Stimulated activated CD4-positive, alpha-beta T cell treated with anti-CD3 and anti-CD28 coated beads, Interleukin-1b, Interleukin-23, amount 100 ng/mL, for 24 hours (primary cell): ENCODE measurements around the gene ACTR6.
"Not testable (repeated sequence)": the region's sequence is repeated elsewhere in the genome, so short reads cannot be mapped to it uniquely, and the experiment has no call there.

ENCODE experiments used
- DNase-seq, 4 experiments: peaks; one replicate each; pipeline ENCODE4 v3.0.0-alpha.2; 2020; ENCODE audit warnings: low read depth in 4 of 4, low spot score in 1 of 4

ACTR6 gene

DNA sequence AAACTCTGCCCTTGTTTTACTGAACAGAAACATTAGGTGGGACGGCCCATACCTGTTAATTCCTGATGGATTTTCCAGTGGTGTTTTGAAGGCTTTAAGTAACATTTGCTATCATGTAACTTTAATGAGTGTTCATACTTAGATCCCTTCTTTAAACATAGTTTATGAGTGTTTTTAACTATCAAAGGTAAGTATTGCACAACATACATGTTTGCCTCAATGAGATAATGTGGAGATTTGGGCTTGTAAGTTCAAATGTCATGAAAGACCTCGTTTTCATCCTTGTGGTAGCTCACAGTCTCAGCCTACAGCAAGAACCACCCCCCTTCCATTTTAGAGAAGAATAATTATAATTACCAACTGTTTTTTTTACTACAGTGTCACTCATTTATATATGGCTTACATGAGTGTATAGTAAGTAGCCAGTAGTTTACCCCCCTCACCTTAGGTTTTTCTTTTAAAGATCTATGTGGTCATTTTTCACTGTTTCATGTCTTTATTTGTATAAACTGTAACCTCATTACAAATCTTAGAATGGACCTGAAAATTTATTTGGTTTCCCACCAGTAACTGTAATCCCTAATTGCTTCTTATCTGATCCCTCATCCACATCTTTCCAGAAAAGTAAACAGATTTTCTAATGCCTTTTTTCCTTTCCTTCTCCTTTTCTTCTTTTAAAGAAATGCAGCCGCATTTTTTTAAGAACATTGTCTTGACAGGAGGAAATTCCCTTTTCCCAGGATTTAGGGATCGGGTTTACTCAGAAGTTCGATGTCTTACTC lies 18.9 kb downstream of the ACTR6 start:
- no peak for DNase-seq

DNA sequence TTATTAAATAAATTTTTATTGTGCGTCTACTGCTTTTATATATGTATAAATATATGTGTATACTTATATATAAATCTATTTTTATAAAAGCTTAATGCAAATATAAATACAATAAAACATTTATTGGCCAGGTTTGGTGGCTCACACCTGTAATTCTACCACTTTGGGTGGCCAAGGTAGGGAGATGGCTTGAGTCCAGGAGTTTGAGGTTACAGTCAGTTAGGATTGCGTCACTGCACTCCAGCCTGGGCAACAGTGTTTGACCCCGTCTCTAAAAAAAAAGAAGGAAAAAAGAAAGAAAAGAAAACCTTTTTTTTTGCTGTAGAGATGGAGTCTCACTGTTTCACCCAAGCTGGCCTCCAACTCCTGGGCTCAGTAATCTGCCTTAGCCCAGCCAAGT lies 20.9 kb downstream of the ACTR6 start:
- DNase-seq: no peak

DNA sequence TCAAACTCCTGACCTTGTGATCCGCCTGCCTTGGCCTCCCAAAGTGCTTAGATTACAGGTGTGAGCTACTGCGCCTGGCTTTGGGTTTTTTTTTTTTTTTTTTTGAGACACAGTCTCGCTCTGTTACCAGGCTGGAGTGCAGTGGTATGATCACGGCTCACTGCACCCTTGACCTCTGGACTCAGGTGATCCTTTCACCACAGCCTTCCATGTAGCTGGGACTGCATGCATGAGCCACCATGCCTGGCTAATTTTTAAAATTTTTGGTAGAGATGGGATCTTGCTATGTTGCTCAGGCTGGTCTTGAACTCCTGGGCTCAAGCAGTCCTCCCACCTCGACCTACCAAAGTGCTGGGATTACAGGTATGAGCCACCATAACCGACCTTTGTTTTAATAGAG lies 21.6 kb downstream of the ACTR6 start:
- DNase-seq: not testable (repeated sequence)

DNA sequence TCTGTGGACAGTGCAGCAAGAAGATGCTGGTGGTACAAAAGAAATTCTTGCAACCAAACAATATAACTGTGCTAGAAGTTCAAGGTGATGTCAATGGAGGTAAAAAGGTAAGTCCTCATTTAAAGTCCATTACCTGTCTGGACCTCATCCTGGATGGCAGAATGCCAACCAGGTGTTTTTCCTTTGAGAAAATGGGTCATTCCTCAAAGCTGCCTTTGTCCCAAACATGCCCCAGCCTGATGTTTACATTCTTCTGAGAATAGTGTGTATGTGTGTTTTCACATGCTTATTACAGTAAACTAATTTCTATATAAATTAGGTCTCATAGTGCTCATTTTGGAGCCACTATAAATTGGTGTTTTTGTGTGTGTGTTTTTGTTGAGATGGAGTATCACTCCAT lies 24.9 kb downstream of the ACTR6 start:
- no peak for DNase-seq

DNA sequence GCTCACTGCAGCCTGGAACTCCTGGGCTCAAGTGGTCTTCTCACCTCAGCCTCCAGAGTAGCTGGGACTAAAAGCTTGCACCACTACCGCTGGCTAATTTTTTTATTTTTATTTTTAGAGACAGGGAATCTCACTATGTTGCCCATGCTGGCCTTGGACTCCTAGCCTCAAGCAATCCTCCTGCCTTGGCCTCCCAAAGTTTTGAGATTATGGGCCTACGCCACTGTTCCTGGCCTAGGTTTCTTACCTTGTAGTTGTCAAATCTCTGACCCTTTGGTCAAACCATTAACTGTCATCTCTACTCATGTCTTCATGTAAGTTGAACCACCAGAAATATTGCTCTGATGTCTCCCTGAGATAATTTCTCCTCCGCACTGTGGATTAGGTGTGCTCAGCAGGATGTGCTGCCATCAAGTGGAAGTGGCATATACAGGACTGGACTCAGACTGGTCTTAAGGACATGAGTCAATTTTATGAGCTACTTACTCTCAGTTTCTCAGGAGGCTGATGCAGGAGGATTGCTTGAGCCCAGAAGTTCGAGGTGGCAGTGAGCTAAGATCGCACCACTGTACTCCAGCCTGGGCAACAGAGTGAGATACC lies 28.5 kb downstream of the ACTR6 start:
- DNase-seq: no peak

DNA sequence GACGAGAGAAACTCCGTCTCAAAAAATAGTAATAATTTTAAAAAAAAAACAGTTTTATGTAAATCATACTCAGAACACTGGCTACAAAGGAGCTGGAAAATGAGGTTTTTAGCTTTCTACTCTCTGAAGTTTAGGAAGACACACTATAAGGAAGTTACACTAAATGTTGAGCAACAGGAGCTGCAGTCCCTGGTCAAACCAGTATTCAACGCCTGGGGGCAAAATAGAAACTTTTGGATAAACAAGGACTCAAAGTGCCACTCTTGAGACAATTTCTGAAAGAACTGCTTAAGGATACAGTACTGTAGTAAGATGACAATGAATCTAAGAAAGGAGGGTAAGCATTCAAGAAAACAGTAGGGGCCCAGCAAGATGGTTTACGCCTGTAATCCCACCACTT lies 29.3 kb downstream of the ACTR6 start:
- no peak for DNase-seq

DNA sequence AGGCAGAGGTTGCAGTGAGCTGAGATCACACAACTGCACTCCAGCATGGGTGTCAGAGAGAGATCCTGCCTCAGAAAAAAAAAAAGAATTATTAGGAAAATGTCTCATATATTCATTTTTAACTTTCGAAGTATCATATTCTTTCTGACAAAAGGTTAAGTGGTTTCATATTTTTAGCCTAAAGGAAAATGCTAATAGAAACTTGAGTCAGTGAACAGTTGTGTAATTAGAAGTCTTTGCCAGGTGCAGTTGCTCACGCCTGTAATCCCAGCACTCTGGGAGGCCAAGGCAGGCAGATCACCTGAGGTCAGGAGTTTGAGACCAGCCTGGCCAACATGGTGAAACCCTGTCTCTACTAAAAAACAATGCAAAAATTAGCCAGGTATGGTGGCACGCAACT lies 31.3 kb downstream of the ACTR6 start:
- not testable (repeated sequence) for DNase-seq

DNA sequence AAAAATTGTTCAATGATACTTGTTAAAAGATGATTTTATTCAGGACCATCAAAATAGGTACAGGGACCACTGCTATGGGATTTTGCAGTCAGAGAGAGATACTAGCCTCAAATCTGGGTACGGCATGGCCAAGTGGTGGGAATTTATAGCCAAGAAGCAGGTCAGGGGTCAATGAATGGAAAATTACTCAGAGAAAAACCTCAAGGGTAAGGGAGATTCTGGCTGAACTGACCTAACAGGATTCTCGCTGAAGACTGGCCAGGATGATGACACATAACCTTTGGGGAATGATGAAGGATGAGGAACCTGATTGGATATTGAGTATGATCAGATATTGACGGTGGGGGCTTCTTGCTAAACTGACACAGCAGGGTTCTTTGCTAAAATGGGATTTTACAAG lies 33.6 kb downstream of the ACTR6 start:
- DNase-seq: no peak

DNA sequence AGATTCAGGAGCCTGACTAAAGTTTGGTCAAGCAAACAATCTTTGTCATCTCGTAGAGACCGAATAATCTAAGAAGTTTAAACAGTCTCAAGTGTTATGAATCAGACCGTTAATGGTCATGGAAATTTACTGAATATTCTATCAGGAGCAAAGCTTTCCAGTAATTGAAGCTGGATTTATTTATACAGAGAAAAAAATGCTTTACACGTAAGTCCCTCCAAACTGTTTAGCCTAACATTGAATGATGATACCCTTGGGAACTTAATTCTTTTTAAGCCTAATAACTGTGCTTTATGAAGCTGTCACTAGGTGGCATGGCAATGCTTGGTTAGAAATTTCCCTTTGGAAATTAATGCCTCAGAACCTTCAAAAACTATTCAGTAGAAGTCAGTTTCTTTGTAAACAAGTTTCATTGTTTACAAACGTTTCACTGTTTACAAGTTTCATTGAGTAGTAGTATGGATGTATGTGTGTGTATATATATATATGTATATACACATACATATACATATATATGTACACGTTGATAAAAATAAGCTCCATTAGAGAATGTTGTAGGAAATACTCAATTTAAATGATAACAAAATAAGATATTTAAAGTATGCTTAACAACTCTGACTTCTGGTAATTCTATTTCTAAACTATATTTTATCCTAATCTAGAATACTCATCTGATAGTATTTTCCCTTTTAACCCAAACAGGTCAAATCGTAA lies 34.1 kb downstream of the ACTR6 start:
- DNase-seq: no peak

DNA sequence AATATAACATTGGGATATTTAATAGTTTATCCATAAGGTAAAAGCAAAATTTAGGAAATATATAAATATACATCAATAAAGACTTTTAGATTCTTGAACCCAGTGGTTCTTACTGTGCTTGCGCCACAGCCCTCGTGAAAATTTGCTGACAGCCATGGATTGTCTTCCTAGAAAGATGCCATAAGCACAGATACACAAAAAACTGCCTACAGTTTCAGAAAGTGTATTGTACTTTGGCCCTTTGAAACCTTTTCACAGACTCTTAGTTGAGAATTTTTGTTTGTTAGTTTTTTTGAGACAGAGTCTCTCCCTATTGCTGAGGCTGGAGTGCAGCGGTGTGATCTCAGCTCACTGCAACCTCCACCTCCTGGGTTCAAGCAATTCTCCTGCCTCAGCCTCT lies 38.2 kb downstream of the ACTR6 start:
- DNase-seq: no peak

DNA sequence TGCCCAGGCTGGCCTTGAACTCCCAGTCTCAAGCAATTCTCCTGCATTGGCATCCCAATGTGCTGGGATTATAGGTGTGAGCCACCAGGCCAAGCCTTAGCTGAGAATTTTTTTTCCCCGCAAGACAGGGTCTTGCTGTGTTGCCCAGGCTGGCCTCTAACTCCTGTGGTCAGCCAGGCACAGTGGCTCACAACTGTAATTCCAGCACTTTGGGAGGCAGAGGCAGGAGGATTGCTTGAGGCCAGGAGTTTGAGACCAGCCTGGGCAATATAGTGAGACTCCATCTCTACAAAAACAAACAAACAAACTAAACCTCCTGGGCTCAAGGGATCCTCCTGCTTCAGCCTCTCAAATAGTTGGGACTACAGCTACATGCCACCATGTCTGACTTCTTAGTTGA lies 39.0 kb downstream of the ACTR6 start:
- no peak for DNase-seq

DNA sequence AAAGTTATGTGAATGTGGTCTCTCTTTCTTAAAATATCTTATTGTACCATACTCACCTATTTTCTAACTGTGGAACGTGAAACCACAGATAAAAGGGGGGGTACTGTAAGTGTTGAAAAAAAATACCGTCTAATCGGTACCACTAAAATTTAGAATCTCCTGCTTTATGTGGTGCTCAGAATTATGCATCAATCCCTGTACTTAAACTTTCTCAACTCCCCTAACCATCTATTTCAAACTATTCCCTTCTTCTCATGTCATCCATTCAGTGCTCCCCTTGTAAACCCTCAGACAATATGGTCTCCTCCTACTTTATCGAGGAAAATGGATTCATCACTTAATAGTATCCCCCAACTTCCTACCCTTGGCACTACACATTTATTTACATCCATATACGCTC lies 42.5 kb downstream of the ACTR6 start:
- DNase-seq: no peak

DNA sequence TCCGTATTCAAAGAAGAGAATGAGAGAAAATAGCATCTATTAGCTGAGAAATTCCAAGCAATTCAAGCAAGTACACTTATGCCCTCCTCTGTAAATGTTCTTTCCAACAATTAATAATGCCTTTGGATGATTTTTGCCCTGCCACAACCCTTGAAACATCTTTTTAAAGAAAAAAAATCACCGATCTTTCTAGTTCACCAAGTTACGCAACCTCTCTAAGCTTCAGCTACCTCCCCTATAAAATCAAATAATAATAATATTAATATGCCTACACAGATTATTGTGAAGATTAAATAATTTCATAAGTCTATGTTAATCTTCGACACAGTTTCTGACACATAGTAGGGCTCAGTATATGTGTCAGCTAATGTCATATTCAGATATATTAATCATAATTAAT lies 47.1 kb downstream of the ACTR6 start:
- no peak for DNase-seq

DNA sequence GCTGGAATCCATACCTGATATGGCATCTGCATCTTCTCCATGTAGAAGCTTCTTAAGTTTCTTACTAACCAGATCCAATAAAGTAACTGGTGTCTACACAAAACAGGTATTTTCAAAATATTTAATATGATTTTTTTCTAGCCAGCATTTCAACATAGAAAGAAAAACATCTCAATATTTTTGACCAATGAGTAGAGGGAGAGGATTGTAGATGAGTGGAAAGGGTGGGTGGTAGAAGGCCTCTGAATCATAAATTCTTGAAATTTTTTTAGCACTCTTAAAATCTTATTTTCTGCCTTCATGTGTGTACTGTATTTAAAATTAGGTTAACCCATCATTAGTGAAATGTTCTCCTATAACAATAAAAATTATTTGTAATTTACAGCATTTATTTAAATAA lies 48.3 kb downstream of the ACTR6 start:
- no peak for DNase-seq

DNA sequence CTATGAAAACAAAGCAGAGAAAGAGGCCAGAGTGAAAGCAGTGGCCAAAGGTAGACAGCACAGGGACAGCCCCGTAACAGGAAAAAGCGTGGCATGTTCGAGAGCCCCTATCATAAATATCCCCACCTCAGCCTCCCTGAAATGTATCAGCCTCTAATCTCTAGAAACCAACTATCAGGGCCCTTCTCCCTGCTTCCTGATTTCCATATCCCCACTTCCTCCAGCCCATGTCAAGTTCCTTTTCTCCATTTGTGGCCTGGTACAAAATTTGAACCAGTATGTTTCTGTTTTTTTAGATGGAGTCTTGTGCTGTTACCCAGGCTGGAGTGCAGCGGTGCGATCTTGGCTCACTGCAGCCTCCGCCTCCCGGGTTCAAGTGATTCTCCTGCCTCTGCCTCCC lies 49.3 kb downstream of the ACTR6 start:
- no peak for DNase-seq

DNA sequence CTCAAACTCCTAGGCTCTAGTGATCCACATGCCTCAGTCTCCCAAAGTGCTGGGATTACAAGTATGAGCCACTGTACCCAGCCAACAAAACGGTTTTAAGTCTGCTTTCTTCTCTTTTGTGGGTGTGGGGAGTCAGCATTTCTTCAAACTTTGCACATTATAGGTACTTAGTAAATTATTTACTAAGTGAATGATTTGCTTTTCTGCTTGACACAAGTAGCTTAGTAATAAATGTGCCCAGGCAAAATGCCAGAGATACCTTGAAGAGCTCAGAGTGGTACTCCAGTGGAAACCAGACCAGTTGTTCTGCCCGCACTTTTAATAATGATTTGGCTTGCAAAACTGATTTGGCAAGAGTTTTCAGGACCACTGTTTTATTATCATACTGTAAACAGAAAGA lies 51.3 kb downstream of the ACTR6 start:
- DNase-seq: no peak

DNA sequence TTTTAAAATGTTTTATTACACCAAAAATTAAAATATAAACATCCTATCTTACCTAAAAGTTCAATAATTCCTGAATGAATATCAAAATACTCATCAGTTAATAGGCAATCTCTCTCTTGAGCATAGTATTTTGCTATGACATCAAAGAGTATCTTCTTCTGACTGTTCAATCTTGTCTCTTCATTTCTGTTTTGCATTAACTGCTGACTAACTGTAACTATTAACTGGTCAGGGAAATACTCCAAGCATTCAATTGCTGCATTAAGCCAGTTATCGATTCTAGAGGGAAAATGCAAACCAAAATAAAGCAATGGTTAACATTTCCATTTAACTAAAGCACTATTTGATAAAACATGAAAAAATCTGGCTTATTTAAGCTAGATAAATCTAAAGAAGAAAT lies 52.8 kb downstream of the ACTR6 start:
- no peak for DNase-seq

DNA sequence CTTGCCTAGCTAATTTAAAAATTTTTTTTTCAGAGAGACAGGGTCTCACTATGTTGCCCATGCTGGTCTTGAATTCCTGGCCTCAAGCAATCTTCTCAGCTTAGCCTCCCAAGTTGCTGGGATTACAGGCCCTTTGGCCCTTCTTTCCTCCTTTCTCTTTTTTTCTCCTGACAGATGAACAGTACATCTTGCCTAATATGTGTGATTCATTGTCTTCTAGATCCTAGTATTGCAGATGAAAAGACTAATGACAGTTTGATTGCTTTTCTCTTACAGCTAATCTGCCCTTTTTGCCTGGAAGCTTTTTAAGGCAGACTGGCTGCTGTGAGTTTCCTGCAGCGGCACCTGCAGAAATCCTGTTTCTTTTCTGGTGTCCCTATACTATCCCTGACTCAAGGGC lies 54.3 kb downstream of the ACTR6 start:
- DNase-seq: no peak

DNA sequence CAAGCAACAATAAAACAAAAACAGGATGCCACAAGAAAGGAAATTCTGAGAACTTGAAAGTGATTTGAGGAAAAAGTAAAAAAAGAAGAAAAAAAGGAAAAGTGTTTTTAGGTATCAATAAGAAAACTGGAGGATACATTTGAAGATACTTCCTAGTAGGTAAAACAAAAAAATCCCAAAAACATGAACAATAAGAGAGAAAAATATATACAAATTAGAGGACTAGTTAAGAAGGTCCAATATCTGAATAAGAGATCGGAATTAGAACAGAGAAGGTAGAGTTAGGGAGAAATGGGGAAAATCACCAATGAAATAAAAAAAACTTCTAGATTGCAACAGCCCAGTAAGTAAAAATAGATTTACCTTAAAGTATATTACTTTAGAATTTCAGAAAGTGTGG lies 57.5 kb downstream of the ACTR6 start:
- no peak for DNase-seq

DNA sequence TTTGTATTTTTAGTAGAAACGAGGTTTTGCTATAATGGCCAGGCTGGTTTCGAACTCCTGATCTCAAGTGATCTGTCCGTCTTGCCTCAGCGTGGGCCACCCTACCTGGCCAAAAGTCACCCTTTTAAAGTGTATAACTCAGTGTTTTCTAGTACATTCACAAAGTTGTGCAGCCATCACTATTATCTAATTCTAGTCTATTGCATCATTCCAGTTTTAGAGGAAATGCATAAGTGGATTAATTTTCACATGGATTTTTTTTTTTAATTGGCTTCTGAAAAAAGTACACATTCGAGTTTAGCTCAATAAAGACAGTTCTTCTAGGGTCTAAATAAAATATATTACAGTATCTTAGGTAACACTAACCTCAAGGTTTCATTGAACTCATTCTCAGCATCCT lies 62.5 kb downstream of the ACTR6 start:
- DNase-seq: no peak

DNA sequence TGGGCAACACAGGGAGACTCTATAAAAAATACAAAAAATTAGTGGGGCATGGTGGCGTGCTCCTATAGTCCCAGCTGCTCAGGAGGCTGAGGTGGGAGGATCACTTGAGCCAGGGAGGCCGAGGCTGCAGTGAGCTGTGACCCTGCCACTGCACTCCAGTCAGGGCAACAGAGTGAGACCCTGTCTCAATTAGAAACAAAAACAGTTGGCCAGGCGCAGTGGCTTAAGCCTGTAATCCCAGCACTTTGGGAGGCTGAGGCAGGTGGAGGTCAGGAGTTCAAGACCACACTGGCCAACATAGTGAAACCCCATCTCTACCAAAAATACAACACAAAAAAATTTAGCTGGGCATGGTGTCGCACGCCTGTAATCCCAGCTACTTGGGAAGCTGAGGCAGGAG lies 64.5 kb downstream of the ACTR6 start:
- DNase-seq: not testable (repeated sequence)

DNA sequence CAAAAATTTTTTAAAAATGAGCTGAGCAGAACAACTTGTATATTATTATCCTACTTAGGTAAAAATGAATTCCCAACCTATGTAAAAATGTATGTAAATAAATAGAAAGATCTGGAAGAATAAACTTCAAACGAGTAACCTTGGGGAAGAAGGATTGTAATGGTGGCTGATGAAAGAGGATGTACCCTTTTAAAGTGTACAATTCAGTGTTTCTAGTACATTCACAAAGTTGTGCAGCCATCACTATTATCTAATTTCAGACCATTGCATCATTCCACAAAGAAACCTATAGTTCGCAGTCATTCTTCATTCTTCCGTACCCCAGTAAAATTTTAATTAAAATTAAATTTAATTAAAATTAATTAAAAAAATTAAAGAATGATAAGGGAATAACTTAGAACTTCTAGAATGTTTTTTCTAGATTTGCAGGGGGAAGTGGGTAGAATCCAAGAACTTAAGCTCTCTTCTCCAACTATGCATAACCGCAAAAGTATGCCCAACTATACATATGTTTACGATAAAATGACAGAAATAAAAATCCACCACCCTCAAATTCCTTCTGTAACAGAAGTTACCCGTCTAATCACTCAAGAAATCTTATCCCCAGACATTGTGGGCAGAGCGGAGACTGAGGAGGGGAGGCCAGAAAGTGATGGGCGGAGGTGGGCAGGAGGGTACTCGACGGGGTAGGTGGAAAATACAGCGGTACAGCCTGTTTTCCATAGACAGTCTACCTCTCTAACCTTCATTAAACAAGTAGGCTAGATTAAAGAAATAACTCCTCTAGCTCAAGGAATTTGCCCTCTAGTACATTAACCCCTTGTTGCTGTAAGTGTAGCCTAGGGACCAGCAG lies 65.3 kb downstream of the ACTR6 start:
- DNase-seq: no peak
